C4-2B (cell line): ENCODE measurements around the gene ERCC5.

Source experiments
- ZFX ChIP-seq: fragments of 450-650 bp; IDR thresholded peaks from 2 replicates; pipeline ENCODE4 v1.6.1; 2017
- TF ChIP-seq, protein P1 (sequence below): fragments of 450-650 bp; conservative IDR thresholded peaks from 2 replicates; pipeline ENCODE4 v1.5.1; 2017; ENCODE audit warnings: mild to moderate bottlenecking

DNA sequence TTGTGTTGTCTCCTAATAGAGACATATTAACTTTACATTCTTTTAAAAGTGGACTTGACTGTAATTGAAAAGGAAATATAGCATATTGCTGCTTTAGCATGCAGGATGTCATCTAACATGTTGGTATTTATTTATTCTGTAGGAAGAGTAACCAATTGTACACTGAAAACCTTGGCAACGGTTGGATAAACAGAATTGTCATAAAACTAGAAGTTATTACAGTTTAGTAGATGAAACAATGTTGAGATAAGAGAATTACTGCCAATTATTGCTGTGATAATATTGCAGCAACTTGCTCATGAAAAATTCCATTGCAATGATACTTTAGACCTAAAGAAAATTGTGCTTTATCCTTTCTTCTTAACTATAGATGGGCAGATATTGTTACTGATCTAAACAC lies 7.6 kb upstream of the ERCC5 start:
- TF ChIP-seq, protein P1, sequence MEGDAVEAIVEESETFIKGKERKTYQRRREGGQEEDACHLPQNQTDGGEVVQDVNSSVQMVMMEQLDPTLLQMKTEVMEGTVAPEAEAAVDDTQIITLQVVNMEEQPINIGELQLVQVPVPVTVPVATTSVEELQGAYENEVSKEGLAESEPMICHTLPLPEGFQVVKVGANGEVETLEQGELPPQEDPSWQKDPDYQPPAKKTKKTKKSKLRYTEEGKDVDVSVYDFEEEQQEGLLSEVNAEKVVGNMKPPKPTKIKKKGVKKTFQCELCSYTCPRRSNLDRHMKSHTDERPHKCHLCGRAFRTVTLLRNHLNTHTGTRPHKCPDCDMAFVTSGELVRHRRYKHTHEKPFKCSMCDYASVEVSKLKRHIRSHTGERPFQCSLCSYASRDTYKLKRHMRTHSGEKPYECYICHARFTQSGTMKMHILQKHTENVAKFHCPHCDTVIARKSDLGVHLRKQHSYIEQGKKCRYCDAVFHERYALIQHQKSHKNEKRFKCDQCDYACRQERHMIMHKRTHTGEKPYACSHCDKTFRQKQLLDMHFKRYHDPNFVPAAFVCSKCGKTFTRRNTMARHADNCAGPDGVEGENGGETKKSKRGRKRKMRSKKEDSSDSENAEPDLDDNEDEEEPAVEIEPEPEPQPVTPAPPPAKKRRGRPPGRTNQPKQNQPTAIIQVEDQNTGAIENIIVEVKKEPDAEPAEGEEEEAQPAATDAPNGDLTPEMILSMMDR = no peak
- TF ChIP-seq ZFX = no peak
